ENCODE results near the gene FAM83D. TPM values are rescaled to one million over a fixed set of nuclear protein-coding genes. Genes with fewer than 3 reads are reported as not detected.
A peak's percentile ranks its signal among the peaks of the same experiment; 100 is the strongest.
"Not testable (repeated sequence)": the region's sequence is repeated elsewhere in the genome, so short reads cannot be mapped to it uniquely, and the experiment has no call there.

Gene FAM83D
- total and polyA plus RNA-seq, 11 donors, result 0.11 to 4.7 (median 0.66) TPM; not detected in 1

- peaks cover 0 to 23% (median 12%) of the 10 kb centered on the region in 12 donors for H3K4me1 ChIP-seq
- no peak overlapping the region for H3K27ac ChIP-seq
- peaks cover 0 to 67% (median 60%) of the 10 kb centered on the region in 9 donors for H3K36me3 ChIP-seq
- 95 to 98% (median 97%) methylated on average over 1 of the region's 1 CpG for WGBS, 4 donors
- intact Hi-C loops (cut with DNase I), result no loop called here
- H3K9me3 ChIP-seq, result no peaks in the 10 kb centered on the region
- DNase-seq, result no peak
- TF ChIP-seq POLR2A (IDR thresholded peaks at IDR 0.05) (no peak), CTCF (IDR thresholded peaks at IDR 0.05) (no peak)
- H3K4me3 ChIP-seq, result no peak overlapping the region
- no peak for ATAC-seq
- no peaks in the 10 kb centered on the region for H3K27me3 ChIP-seq
These were observed 64.5 kb downstream of the FAM83D start for GRCh38 chr20:38990728-38991127.

- no peak for TF ChIP-seq CTCF (IDR thresholded peaks at IDR 0.05)
- no peak for ATAC-seq
- H3K36me3 ChIP-seq, result peaks cover 0 to 81% (median 71%) of the 10 kb centered on the region in 9 donors
- 65 to 71% (median 68%) methylated on average over 5 of the region's 5 CpGs for WGBS, 4 donors
- H3K4me3 ChIP-seq, result no peak overlapping the region
- H3K27me3 ChIP-seq, result no peaks in the 10 kb centered on the region
- intact Hi-C loops (cut with DNase I), result no loop called here
- no peaks in the 10 kb centered on the region for H3K9me3 ChIP-seq
- H3K27ac ChIP-seq, result no peak overlapping the region
- H3K4me1 ChIP-seq, result peaks cover 0 to 10% (median 0%) of the 10 kb centered on the region in 12 donors
- DNase-seq, result no peak
These were observed 65.8 kb downstream of the FAM83D start for GRCh38 chr20:38991814-38992704.

- H3K27ac ChIP-seq, result no peak overlapping the region
- no peak overlapping the region for H3K4me3 ChIP-seq
- H3K4me1 ChIP-seq, result no peaks in the 10 kb centered on the region
- whole genome bisulfite sequencing, 4 donors, result 63 to 81% (median 67%) methylated on average over 3 of the region's 3 CpGs
- ATAC-seq (peak in 1 of 4 donors; percentile 42), DNase-seq (no peak)
- no peak for TF ChIP-seq POLR2A (IDR thresholded peaks at IDR 0.05)
- no peak for TF ChIP-seq CTCF (IDR thresholded peaks at IDR 0.05)
- H3K9me3 ChIP-seq, result no peaks in the 10 kb centered on the region
- H3K36me3 ChIP-seq, result peaks cover 0 to 92% (median 83%) of the 10 kb centered on the region in 9 donors
- H3K27me3 ChIP-seq, result no peaks in the 10 kb centered on the region
- intact Hi-C loops (cut with DNase I), result no loop called here
These were observed 69.4 kb downstream of the FAM83D start for GRCh38 chr20:38995536-38996044.

- DNase-seq; intact Hi-C loops (cut with DNase I); ATAC-seq; H3K9me3 ChIP-seq; H3K4me3 ChIP-seq; H3K27me3 ChIP-seq; H3K27ac ChIP-seq; H3K4me1 ChIP-seq: not testable (repeated sequence)
- WGBS, 4 donors, result 93 to 99% (median 96%) methylated on average over 1 of the region's 1 CpG
- peaks cover 0 to 94% (median 83%) of the 10 kb centered on the region in 9 donors for H3K36me3 ChIP-seq
These were observed 70.6 kb downstream of the FAM83D start for GRCh38 chr20:38996866-38997265.

All from heart left ventricle (tissue), 16 donors.